Activated CD4-positive, alpha-beta T cell treated with anti-CD3 and anti-CD28 coated beads for 4 hours (primary cell): ENCODE measurements around the gene IL36A.

ENCODE experiments used
- DNase-seq, 2 donors: peaks; one replicate each; pipeline ENCODE4 v3.0.0-alpha.2; 2020

The IL36A gene

DNA sequence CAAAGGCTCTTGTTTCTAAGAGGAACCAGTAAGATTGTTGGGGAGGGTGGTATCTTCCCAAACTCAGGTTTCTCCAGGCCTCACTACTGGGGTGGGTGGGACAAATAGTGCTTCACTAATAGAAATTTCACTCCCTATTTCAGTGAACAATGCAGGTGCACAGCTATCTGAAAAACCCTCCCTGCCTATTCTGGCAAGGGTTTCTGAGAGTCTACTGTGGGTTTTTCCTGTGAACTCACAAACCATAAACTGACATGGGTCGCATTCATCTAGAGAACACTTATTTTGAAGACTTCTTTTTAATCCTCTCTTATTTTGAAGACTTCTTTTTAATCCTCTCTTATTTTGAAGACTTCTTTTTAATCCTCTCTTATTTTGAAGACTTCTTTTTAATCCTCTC, 4.4 kb downstream of the IL36A start:
- DNase-seq, result no peak

DNA sequence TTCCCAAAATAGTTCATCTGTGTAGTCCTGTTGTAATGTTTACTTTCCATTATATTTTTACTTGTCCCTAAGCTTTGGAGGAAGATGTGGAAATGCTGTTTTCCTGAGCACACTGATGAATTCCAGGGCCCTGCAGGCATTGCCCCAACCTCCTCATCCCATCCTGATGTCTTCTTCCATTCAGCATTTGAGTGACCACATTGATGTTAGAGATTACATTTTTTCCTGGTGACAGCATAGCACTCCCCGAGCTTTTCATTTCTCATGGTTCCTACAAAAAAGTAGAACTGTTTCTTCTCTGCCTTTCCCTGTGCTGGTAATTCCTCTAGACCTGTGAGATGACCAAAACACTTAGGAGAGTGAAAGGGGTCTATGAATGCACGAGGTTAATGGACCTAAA, 4.8 kb downstream of the IL36A start:
- no peak for DNase-seq

DNA sequence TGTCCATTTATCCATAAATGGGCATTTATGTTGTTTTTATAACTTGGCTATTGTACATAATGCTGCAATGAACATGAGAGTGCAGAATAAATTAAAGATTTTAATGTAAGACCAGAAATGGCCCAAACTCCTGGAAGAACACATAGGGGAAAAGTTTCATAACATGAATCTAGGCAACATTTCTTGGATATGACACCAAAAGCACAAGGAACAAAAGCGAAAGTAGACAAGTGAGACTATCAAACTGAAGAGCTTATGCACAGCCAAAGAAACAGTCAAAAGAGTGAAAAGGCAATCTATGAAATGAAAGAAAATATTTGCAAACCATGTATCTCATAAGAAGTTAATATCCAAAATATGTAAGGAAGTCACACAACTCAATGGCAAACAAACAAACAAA, 5.8 kb downstream of the IL36A start:
- DNase-seq, result no peak

DNA sequence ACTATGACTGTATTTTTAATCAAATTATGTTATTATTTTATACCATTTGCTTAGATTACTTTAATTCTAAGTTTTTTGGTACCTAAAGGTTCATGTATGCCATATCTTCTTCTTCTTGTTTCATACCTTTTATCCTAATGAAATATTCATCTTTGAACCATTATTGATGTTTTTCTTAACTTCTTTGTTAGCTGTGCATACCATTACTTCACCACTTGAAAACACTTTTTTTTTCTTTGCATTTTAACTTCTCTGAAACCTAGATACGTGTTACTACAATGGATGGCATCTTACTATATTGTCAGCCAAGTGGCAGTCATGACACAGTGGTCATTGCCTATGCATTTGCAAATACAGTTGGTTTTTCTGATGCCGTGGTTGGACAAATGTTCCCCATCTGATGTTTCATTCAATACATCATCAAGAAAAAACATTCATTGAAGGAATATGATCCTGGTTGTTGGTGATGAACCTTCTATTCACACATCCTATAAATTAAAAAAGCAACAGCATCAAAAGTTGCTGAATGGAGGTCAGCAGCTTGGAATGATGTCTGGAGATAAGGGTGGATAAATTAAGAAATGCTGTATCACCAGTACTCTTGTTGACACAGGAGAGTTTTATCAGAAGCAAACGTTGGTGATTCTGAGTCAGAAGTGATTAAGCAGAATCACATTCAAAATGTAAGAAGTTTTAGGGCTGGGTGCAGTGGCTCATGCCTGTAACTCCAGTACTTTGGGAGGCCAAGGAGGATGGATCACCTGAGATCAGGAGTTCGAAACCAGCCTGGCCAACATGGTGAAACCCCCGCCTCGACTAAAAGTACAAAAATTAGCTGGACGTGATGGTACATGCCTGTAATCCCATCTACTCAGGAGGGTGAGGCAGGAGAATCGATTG, 7.4 kb downstream of the IL36A start:
- DNase-seq, result no peak

DNA sequence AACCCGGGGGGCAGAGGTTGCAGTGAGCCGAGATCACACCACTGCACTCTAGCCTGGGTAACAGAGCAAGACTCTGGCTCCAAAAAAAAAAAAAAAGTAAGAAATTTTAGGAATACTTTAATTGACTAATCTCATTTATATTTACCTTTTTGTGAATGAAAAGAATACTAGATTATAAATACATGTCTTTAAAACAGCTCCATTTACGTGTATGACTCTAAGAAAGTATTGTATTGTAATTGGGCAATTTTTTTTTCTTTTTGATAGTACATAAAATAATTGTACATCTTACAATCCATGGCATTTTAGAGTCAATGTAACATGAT, 8.0 kb downstream of the IL36A start:
- DNase-seq, result no peak

DNA sequence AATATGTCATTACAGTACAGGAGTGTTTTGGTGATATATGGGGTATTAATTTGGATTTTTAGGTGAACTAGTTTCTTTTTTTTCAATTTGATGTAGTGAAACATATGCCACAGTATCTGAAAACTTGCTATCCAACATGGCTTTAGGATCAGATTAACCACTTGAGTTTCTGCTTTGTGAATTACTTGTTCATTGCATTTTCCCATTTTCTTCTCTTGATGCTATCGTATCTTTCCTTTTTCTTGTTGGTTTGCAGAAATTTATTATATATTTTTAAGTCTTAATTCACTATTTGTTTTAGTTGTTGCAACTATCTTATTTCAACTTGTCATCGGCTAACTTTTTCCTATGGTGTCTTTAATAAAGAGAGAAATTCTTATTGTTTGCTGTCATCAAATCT, 8.8 kb downstream of the IL36A start:
- DNase-seq, result no peak

DNA sequence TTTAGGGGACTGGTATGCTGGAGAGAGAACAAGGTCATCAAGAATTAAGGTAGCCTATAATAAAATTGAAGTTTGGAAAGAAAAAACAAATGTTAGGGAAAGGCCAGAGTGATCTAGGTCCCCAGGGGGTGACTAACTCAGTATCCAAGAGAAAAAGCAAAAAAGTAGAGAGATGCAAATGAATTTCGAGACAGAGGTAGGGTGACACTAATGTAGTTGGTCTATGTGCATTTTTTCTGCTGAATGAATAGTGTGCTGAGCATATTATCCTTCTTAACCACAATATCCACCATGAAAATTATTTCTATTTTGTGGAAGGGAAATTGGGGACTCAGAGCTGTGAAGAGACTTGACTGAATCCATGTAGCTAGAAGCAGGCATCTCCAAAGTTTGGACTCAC, 9.8 kb downstream of the IL36A start:
- DNase-seq, result no peak

DNA sequence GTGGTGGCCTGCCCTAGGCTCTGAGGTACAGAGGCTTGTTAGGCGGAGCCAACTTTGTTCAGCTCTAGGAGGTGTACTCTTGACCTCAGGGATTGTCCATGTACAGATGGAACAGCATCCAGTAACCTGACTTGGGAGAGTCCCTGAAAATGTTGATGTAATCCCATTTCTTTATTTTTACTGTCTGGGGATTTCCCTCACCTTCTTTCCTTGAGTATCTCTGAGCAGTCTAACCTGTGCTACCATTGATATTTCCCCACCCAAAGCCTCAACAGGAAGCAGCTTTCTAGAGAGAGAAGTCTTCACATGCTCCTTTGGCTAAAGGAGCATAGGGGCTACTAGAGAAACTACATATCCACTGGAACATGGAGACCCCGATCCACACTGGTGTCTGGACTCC, 10.4 kb downstream of the IL36A start:
- DNase-seq, result no peak

DNA sequence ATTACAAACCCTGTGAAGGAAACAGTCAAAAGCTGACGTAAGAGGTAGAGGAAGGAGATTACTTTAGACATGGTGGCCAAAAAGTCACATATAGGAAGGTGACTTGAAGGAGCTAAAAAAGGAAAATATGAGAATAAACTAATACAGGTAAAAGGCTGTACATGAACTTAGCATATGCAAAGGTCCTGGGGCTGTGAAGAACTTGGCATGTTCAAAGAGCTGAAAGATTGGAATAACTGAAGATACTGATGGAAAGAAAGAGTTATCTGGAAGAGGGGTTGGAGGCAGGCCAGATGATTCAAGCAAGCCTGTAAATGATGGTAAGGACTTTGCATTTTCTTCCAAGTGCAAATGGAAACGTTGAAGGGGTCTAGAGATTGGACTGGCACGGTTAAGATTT, 13.2 kb downstream of the IL36A start:
- no peak for DNase-seq

DNA sequence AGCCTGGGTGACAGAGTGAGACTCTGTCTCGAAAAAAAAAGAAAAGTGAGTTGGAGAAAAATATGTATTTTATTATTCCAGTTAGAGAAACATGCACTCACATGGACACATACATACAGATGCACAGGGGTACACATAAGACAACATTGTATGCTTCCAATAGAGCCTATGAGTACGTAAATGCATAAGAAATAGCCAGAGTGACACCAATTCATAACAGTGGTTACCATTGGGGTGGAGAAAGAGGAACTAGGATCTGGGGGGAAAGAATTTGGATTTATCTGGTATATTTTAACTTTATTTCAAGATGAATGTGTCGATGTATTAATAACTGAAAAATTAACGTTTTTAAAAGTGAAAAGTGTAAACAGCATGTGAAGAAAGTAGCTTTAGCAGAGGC, 16.1 kb downstream of the IL36A start:
- DNase-seq, result no peak

DNA sequence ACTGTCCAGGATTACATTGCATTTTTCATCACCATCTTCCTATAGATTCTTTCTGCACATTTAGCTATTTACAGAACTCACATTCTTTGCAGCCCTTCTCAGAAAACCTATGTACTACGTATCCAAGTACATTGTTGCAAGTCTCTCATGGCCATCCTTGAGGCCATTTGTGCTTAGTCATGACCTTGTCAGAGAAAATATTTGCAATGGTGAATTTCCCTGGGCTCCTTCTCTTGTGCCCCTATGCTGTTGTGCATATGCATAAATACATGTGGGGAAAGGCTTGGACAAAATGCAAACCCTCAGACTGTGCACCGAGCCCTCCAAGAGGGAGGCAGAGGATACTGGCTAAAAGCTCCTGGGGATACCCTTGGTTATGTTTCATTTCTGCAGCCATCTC, 19.5 kb downstream of the IL36A start:
- no peak for DNase-seq

DNA sequence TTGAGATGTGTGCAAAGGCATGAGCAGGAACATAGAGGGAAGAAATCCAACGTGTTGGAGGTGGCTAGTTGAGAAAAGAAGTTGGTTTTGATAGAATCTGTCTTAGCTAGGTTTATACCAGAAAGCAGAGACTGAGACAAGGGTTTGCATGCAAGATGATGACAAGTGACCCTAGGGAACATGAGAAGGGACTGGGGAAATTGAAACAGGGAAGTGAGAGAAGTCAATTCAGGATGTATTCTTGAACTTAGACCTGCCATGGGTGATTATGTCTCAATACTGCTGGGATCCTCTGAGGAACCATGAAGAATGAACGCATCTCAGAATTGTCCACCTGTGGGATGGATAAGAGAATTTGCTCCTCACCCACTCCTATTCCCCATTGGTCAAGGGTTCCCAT, 20.5 kb downstream of the IL36A start:
- DNase-seq, result no peak

DNA sequence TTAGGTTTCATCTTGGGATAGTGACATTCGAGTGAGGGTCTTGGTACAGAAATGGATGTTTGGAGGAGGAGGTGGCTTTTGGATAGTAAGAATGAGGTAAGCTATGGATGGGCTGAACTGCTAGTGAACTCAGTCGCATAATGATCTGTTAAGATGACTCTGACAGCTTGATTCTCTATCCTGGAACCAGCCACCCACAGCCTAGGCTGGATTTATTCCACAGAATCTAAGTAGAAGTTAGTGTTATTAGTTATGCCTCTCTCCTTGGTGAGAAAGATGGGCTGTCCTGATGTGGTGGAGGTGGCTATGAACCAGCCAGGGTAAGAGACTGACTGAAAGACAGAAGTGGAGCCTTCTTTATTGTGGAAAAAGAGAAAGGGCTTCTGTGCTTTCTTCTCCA, 22.4 kb downstream of the IL36A start:
- DNase-seq, result no peak

DNA sequence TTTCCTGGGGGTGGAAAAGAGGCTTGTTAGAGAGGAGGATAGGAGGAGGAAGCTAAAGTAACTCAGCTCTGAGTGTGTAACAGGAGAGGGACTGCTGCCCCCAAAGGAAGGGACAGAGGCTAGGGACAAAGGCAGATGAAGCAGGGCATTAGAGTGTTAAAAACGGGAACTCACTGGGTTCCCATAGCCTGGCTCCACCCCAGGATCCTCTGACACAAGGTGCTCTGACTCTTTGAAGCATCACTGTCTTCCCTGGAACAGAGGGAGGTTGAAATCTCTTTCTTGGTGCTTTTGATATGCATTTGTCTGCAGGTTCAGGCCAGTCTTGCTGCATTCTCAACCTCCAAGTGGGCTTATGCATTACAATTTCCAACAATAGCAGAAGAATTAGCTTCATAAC, 22.9 kb downstream of the IL36A start:
- no peak for DNase-seq

DNA sequence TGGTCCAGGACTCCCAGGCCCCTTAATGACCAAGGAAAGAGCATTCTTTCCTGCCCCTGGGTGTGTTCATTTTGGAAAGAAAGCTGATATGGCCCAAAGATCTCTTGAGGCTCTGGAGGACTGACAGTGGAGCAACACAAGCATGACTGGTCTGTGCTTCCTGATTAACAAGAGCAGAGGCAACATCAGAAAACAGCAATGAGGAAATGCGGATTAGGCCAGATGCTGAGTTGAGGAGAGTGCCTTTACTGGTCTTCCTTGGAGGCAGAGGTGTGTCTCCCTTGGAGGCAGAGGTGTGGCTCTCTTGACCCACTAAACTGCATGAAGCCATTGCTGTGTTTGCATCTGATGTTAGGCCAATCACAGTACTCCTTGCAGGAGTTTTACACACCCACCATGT, 27.5 kb downstream of the IL36A start:
- DNase-seq, result no peak

DNA sequence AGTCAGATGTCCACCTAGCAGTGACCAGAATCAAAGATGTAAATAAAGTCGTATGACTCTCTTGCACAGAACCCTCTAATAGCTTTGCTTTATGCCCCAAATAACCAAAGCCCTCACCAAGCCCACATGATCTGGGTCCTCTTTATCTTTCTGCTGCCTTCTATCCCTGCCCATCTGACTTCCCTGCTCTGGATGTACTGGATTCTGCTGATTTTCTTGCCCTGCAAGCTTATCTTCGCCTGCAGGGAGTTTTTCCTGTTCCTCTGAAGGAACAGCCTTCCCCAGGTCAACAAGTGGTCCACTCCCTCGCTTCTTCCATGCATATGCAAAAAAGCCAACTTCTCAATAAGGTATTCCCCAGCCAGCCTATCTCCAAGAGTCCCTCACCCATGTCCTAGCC, 28.8 kb downstream of the IL36A start:
- no peak for DNase-seq

DNA sequence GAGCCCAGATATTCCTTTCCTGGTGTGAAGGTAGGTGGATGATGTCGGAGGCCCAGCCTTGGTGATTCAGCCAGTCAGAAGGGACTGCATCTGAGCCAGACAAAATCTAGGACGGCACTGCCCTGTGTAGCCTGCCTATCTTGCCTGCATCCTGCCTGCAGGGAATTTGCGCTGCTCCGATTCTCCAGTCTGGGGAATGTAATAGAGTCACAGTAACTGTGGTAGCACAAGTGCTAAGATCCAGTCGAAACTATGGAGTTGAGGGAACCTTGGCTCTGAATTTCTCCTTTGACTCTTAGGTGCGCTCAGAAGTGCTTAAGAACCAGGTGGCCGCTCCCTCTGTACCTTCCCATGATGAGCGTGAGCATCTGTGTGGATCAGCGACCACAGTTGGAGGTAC, 31.5 kb downstream of the IL36A start:
- DNase-seq, result no peak

DNA sequence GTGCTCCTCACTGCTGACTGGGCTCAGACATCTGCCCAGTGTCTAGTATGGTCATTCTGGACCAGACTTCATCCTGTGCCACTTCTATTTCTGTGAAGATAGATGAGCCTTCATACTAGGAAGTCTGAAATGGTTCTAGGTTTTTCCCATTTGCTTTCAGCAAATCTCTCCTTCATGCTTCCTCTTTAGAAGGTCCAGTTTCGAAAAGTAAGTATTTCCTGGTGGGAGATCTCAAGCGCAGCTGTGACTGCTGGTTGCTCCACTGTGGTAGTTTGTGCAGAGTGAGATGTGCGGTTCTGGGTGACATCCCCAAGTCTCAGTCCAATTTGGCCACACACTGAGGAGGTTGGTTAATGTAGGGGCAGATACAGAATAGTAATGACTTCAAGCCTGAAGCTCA, 33.0 kb downstream of the IL36A start:
- DNase-seq, result no peak

DNA sequence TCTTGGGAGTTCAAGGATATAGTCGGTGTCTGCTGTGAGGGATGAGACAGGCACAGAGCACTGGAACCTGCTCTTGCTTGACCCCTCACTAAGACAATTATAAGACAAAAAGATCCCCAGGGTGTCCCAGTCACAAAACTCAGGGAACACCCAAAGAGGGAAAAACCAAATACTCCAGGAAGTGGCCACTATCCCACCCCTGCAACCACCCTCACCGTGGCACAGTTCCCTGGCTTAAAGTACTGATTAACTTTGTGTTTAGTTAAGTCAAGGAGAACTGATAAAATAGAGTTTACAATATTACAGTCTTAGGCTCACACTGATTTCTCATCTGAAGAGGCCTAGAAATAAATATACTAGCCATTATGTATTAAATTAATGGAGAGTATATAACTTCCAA, 33.9 kb downstream of the IL36A start:
- no peak for DNase-seq

DNA sequence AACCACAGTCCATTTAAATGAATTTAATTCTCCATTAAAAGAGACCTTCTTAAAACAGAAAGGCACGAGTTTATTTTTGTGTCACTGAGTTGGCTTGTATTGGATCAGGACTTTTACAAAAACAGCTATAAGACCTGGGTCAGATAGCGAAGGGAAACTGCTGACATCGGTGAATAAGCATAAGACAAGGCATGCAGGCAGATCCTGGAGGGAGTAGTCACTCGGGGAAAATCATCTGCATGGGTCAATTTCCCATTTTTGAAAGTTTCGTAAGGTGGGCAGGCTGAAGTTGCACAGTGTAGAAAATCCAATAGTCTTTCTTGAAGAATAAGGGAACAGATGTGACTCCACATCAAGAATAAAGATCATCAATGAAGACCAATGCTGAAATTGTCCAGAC, 34.5 kb downstream of the IL36A start:
- no peak for DNase-seq

DNA sequence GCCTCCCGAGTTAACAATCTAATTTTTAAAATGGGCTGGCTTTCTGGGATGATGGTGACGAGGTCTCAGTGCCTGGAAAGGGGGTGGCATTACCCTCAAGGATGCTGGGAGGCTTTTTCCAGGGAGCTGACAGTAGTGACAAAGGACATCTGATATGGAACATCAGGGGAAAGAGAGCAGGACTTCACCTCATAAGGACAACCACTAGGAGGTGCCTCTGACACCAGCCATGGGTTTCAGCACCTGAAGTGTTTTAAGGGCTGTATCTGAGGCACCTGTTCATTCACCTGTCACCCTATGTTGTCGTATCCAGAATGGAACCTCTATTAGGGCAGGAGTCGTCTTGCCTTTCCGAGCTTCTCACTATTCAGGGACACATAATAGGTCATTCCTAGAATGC, 36.6 kb downstream of the IL36A start:
- DNase-seq, result no peak

DNA sequence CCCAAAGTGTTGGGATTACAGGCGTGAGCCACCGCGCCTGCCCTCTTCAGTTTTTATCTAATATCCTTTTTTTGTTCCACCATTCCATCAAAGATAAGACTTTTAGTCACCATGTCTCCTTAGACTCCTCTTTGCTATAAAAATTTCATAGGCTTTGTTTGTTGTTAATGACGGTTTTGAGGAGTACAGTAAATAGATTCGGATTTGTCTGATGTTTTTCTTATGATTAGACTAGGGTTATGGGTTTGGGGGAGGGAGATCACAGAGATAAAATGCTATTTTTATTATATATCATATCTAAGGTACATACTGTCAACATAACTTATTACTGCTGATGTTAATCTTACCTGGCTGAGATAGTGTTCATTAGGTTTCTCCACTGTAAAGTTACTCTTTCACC, 41.2 kb downstream of the IL36A start:
- DNase-seq, result no peak

DNA sequence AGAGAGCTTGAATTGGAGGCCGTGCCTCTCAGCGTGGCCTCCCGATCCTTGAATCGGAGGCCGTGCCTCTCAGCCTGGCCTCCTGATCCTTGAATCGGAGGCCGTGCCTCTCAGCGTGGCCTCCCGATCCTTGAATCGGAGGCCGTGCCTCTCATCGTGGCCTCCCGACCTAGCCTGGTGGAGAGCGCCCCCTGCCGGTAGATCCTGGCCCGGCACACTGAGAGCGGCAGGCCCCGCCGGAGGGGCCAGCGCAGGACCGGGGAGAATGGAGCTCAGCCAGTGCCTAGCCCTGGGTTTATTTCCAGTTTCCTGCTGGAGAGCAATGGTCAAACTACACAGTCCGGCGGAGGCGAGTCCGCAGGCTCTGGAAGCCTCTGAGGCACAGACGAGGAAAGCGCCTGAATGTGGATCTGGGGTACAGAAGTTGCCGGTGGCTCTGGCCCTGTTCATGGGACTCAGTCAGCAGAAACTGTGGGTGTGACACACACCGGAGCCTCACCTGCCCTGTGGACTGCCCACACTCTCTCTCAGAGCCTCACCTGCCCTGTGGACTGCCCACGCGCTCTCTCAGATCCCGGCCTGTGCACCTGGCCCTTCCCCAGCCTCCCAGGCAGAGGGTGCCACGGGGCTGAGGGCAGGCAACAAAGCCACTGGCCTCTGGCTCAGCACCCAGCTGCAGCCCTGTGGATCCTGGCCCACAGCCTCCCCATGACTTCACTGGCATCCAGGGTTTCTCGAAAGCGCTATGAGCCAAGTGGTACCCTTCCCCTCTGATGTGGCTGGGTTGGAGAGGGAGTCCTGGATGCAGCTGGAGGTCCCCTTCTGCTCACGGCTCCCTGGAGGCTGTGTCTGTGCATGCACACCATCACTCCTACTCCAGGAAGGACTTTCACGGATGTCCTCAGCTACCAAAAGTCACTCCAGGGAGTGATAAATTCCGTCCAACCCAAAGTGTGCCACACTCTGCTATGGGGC, 45.9 kb downstream of the IL36A start:
- no peak for DNase-seq

DNA sequence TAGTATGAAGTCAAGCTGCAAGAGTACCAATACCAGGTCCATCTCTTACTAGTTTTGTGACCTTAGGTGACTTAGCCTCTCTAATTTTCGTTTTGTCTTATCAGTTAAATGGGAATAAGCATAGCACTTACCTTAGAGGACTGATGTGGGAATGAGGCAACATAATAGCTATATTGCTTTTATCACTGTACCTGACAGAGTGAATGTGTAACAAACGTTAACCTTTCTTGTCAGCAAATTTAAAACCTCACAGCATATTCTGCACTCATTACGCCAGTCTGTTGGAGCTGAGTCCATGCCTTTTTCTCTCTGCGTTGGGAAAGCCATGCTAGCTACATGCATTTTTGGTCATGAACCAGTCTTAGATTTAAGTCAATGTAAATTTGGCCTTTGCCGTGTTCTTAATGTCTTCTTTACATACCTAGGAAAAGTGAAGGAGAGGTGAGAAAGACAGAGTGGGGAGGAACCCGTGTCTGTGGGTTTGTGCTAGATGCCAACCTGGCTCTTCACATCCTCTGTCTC, 47.2 kb downstream of the IL36A start, which contains the start of gene IL36B:
IL36B (minus strand) TSS at position 472 of the 522 bp plus-strand sequence.
- DNase-seq, result no peak
